ENCODE measurements around the gene SUN5. TPM values are rescaled to one million over a fixed set of nuclear protein-coding genes. Genes with fewer than 3 reads are reported as not detected.
A peak's percentile ranks its signal among the peaks of the same experiment; 100 is the strongest.
"Not testable (repeated sequence)": the region's sequence is repeated elsewhere in the genome, so short reads cannot be mapped to it uniquely, and the experiment has no call there.

Gene SUN5
- total RNA-seq, 2 donors from 2014 or later: not detected

- Histone ChIP-seq H3K4me1 (ENCODE audit: control insufficient read depth, insufficient read depth, low read length) (peaks cover 8% of the 10 kb centered on the region), H3K9ac (ENCODE audit: extremely low read depth, low read length, poor library complexity, severe bottlenecking) (no peak overlapping the region), H3K9me3 (ENCODE audit: control insufficient read depth, low read length) (no peaks in the 10 kb centered on the region), H3K27ac (ENCODE audit: low read depth, low read length) (no peak overlapping the region), H3K4me3 (ENCODE audit: low read length) (no peak overlapping the region), H3K36me3 (ENCODE audit: control insufficient read depth, insufficient read depth, low read length) (no peaks in the 10 kb centered on the region), H3K27me3 (ENCODE audit: control insufficient read depth, insufficient read depth, low read length, poor library complexity, severe bottlenecking) (no peaks in the 10 kb centered on the region)
- TF ChIP-seq CTCF (conservative IDR thresholded peaks at IDR 0.05): no peak
- no peak for DNase-seq
- no peaks in the 10 kb centered on the region for H3K36me3 Mint-ChIP-seq (ENCODE audit: low read depth)
- WGBS, 2 experiments (ENCODE audit: insufficient coverage in 1 of 2, insufficient read length in 1 of 2): 92 to 96% methylated on average over 4 to 6 of the region's 6 CpGs
- peaks cover 24% of the 10 kb centered on the region for H3K4me1 Mint-ChIP-seq
- H3K27ac Mint-ChIP-seq: no peak overlapping the region
- no peaks in the 10 kb centered on the region for H3K27me3 Mint-ChIP-seq (ENCODE audit: insufficient read depth)
- H3K4me3 Mint-ChIP-seq: no peak overlapping the region
- no peaks in the 10 kb centered on the region for H3K9me3 Mint-ChIP-seq
Observed at GRCh38 chr20:32964575-32964974, 39.7 kb downstream of the SUN5 start.

- no peak overlapping the region for H3K4me3 Mint-ChIP-seq
- peaks cover 1% of the 10 kb centered on the region for H3K27me3 Mint-ChIP-seq (ENCODE audit: insufficient read depth)
- Histone ChIP-seq H3K36me3 (ENCODE audit: control insufficient read depth, insufficient read depth, low read length) (no peaks in the 10 kb centered on the region), H3K9me3 (ENCODE audit: control insufficient read depth, low read length) (peaks cover 2% of the 10 kb centered on the region), H3K27ac (ENCODE audit: low read depth, low read length) (no peak overlapping the region), H3K4me1 (ENCODE audit: control insufficient read depth, insufficient read depth, low read length) (peaks cover 8% of the 10 kb centered on the region), H3K9ac (ENCODE audit: extremely low read depth, low read length, poor library complexity, severe bottlenecking) (no peak overlapping the region), H3K4me3 (ENCODE audit: low read length) (no peak overlapping the region), H3K27me3 (ENCODE audit: control insufficient read depth, insufficient read depth, low read length, poor library complexity, severe bottlenecking) (no peaks in the 10 kb centered on the region)
- peaks cover 26% of the 10 kb centered on the region for H3K4me1 Mint-ChIP-seq
- peaks cover 2% of the 10 kb centered on the region for H3K36me3 Mint-ChIP-seq (ENCODE audit: low read depth)
- H3K9me3 Mint-ChIP-seq: peaks cover under 1% of the 10 kb centered on the region
- peak overlapping the region; percentile 67 for H3K27ac Mint-ChIP-seq
- TF ChIP-seq CTCF (conservative IDR thresholded peaks at IDR 0.05): no peak
- 90 to 92% methylated on average over 2 to 5 of the region's 5 CpGs for WGBS, 2 experiments (ENCODE audit: insufficient coverage in 1 of 2, insufficient read length in 1 of 2)
- DNase-seq: peak; percentile 39
Observed at GRCh38 chr20:32963176-32963575, 41.1 kb downstream of the SUN5 start.

GRCh38 chr20:32962646-32963045 lies 41.6 kb downstream of the SUN5 start:
- not testable (repeated sequence) for H3K27me3 ChIP-seq (ENCODE audit: control insufficient read depth, insufficient read depth, low read length, poor library complexity, severe bottlenecking); H3K9me3 ChIP-seq (ENCODE audit: control insufficient read depth, low read length); H3K27me3 Mint-ChIP-seq (ENCODE audit: insufficient read depth); H3K27ac ChIP-seq (ENCODE audit: low read depth, low read length); H3K4me3 Mint-ChIP-seq; H3K36me3 Mint-ChIP-seq (ENCODE audit: low read depth); H3K9ac ChIP-seq (ENCODE audit: extremely low read depth, low read length, poor library complexity, severe bottlenecking); H3K36me3 ChIP-seq (ENCODE audit: control insufficient read depth, insufficient read depth, low read length); DNase-seq; H3K9me3 Mint-ChIP-seq; H3K4me1 ChIP-seq (ENCODE audit: control insufficient read depth, insufficient read depth, low read length); H3K4me3 ChIP-seq (ENCODE audit: low read length)
- 88 to 91% methylated on average over 10 to 11 of the region's 11 CpGs for WGBS, 2 experiments (ENCODE audit: insufficient coverage in 1 of 2, insufficient read length in 1 of 2)
- Mint-ChIP-seq H3K4me1 (peaks cover 26% of the 10 kb centered on the region), H3K27ac (peak overlapping the region; percentile 67)

- no peak for DNase-seq
- Mint-ChIP-seq H3K4me1 (peaks cover 26% of the 10 kb centered on the region), H3K9me3 (peaks cover 11% of the 10 kb centered on the region), H3K27ac (no peak overlapping the region), H3K4me3 (no peak overlapping the region), H3K36me3 (ENCODE audit: low read depth) (peaks cover 10% of the 10 kb centered on the region), H3K27me3 (ENCODE audit: insufficient read depth) (peaks cover 4% of the 10 kb centered on the region)
- no peak overlapping the region for H3K27ac ChIP-seq (ENCODE audit: low read depth, low read length)
- H3K4me3 ChIP-seq (ENCODE audit: low read length): no peak overlapping the region
- peaks cover 13% of the 10 kb centered on the region for H3K9me3 ChIP-seq (ENCODE audit: control insufficient read depth, low read length)
- H3K36me3 ChIP-seq (ENCODE audit: control insufficient read depth, insufficient read depth, low read length): no peaks in the 10 kb centered on the region
- WGBS, 2 experiments (ENCODE audit: insufficient coverage in 1 of 2, insufficient read length in 1 of 2): 94 to 100% methylated on average over 2 to 5 of the region's 5 CpGs
- peaks cover 8% of the 10 kb centered on the region for H3K4me1 ChIP-seq (ENCODE audit: control insufficient read depth, insufficient read depth, low read length)
- no peaks in the 10 kb centered on the region for H3K27me3 ChIP-seq (ENCODE audit: control insufficient read depth, insufficient read depth, low read length, poor library complexity, severe bottlenecking)
- TF ChIP-seq CTCF (conservative IDR thresholded peaks at IDR 0.05): no peak
- no peak overlapping the region for H3K9ac ChIP-seq (ENCODE audit: extremely low read depth, low read length, poor library complexity, severe bottlenecking)
Observed at GRCh38 chr20:32962053-32962452, 42.2 kb downstream of the SUN5 start.
